ENCODE data around the gene OR4F15.

Gene OR4F15

GRCh38 chr15:101804375-101804774 lies 7.6 kb upstream of the OR4F15 start:
- no peak for DNase-seq

- DNase-seq, result no peak
Observed at GRCh38 chr15:101804941-101805340, 7.1 kb upstream of the OR4F15 start.

- no peak for DNase-seq
Observed at GRCh38 chr15:101805605-101806345, 6.2 kb upstream of the OR4F15 start.

GRCh38 chr15:101807345-101807945 lies 4.6 kb upstream of the OR4F15 start:
- DNase-seq, result no peak

- DNase-seq, result no peak
Observed at GRCh38 chr15:101808201-101808600, 3.8 kb upstream of the OR4F15 start.

- DNase-seq, result no peak
Observed at GRCh38 chr15:101810456-101810855, 1.5 kb upstream of the OR4F15 start.

- no peak for DNase-seq
Observed at GRCh38 chr15:101810876-101811275, 1.1 kb upstream of the OR4F15 start.

GRCh38 chr15:101813803-101814534 lies 2.0 kb downstream of the OR4F15 start:
- DNase-seq, result no peak

GRCh38 chr15:101820781-101821180 lies 8.8 kb downstream of the OR4F15 start:
- no peak for DNase-seq

- DNase-seq, result no peak
Observed at GRCh38 chr15:101827257-101827656, 15.3 kb downstream of the OR4F15 start.

GRCh38 chr15:101828774-101829173 lies 16.8 kb downstream of the OR4F15 start:
- no peak for DNase-seq

GRCh38 chr15:101841656-101842055 lies 29.7 kb downstream of the OR4F15 start:
- DNase-seq, result no peak

GRCh38 chr15:101844916-101845315 lies 32.9 kb downstream of the OR4F15 start:
- DNase-seq, result no peak

GRCh38 chr15:101852356-101852755 lies 40.4 kb downstream of the OR4F15 start:
- no peak for DNase-seq
